K562 (cell line): ENCODE data around the gene UBE2C. TPM values are rescaled to one million over a fixed set of nuclear protein-coding genes. Genes with fewer than 3 reads are reported as not detected.

Experiments
- CBFA2T3 ChIP-seq: fragments of 450-650 bp; IDR thresholded peaks from 2 replicates; pipeline ENCODE4 v1.6.1; 2017
- CREM ChIP-seq: IDR thresholded peaks from 2 replicates; pipeline ENCODE4 v1.6.1; 2014; ENCODE audit warnings: antibody characterized with exemption, low read depth
- CTBP1 ChIP-seq: fragments of 450-650 bp; IDR thresholded peaks from 2 replicates; pipeline ENCODE4 v1.6.1; 2016; ENCODE audit warnings: borderline replicate concordance
- FOXK1 ChIP-seq: sonication (generic); formaldehyde crosslinking; IDR thresholded peaks from 2 replicates; pipeline ENCODE4 v1.8.0; 2022; ENCODE audit warnings: missing genetic modification reagents, mild to moderate bottlenecking, borderline replicate concordance
- HLTF ChIP-seq: fragments of 450-650 bp; IDR thresholded peaks from 2 replicates; pipeline ENCODE4 v1.6.1; 2016
- KLF10 ChIP-seq: fragments of 250-450 bp; sonication (Bioruptor Pico); IDR thresholded peaks from 2 replicates; pipeline ENCODE4 v1.6.1; 2021; ENCODE audit warnings: matching md5 sums
- MEIS2 ChIP-seq: fragments of 450-650 bp; IDR thresholded peaks from 2 replicates; pipeline ENCODE4 v1.6.1; 2014; ENCODE audit warnings: mild to moderate bottlenecking; ENCODE audit not compliant: partially characterized antibody
- MTF1 ChIP-seq: fragments of 250-450 bp; sonication (Bioruptor Pico); IDR thresholded peaks from 2 replicates; pipeline ENCODE4 v1.9.0; 2021; ENCODE audit warnings: moderate library complexity, mild to moderate bottlenecking, inconsistent platforms, borderline replicate concordance
- POLR2H ChIP-seq: IDR thresholded peaks from 2 replicates; pipeline ENCODE4 v1.6.1; 2016; ENCODE audit warnings: missing genetic modification characterization, low read depth, mild to moderate bottlenecking, control low read depth, missing compliant biosample characterization, moderate library complexity
- ZNF384 ChIP-seq: IDR thresholded peaks from 2 replicates; pipeline ENCODE4 v1.6.1; 2012; ENCODE audit warnings: low read depth, low read length, improper control_type of control experiment
- ZNF717 ChIP-seq: fragments of 250-450 bp; sonication (Bioruptor Pico); IDR thresholded peaks from 2 replicates; pipeline ENCODE4 v1.5.0; 2021
- polyA plus RNA-seq, 8 experiments: library from polyadenylated mRNA; depleted of rRNA in 4 of 8; stranded (reverse) in 5 of 8; unstranded in 3 of 8; fragments of >200 nt; fragmentation: Nextera tagmentation in 2 of 8; fragmentation: Illumina TruSeq in 1 of 8; extraction: Ambion mirVana in 2 of 8; extraction: Trizol in 1 of 8; gene quantifications; 2 replicates each; pipeline versions ENCODE4 v1.2.1 to v1.2.3, GENCODE V29; 2011 to 2014; ENCODE audit warnings: inconsistent platforms in 1 of 8, missing spikeins in 1 of 8
- total RNA-seq, 7 experiments: library from RNA; depleted of rRNA in 6 of 7; stranded (reverse); fragments of >200 nt in 6 of 7; fragmentation: Illumina TruSeq in 2 of 7; extraction: Trizol in 2 of 7; gene quantifications; 2 replicates each; pipeline versions ENCODE4 v1.2.1 to v1.2.3, GENCODE V29; 2011 to 2021; ENCODE audit warnings: low replicate concordance in 1 of 7
- TF ChIP-seq, protein P1 (sequence below), 2 experiments: fragments of 450-650 bp in 1 of 2; sonication (generic) in 1 of 2; formaldehyde crosslinking; conservative IDR thresholded peaks; 2 replicates each; pipeline versions ENCODE4 v1.4.0 to v1.8.1; 2020 to 2022; ENCODE audit warnings: mild to moderate bottlenecking in 1 of 2, missing genetic modification reagents in 1 of 2

UBE2C gene
- total and polyA plus RNA-seq, 9 of the 15 experiments (the other 6 are each of a cell fraction or from before 2014, with no cell fraction given), result 0.51 to 1.6 (median 0.69) TPM

GRCh38 chr20:45860560-45861220 lies 48.2 kb downstream of the UBE2C start (continued):
- TF ChIP-seq FOXK1 (CRISPR knock-in tag) (no peak), MTF1 (CRISPR knock-in tag) (no peak), MEIS2 (peak; percentile 86), POLR2H (tag) (no peak), CBFA2T3 (0 out of 2 replicates have a peak, but pooled peaks have one; percentile 3), CTBP1 (peak; percentile 42; the same call in 1 of the 2 replicates), HLTF (no peak), ZNF384 (peak; percentile 14; the same call in 1 of the 2 replicates), CREM (peak; percentile 5; the same call in 1 of the 2 replicates), ZNF717 (CRISPR knock-in tag) (no peak), KLF10 (CRISPR knock-in tag) (no peak)
- TF ChIP-seq, protein P1, sequence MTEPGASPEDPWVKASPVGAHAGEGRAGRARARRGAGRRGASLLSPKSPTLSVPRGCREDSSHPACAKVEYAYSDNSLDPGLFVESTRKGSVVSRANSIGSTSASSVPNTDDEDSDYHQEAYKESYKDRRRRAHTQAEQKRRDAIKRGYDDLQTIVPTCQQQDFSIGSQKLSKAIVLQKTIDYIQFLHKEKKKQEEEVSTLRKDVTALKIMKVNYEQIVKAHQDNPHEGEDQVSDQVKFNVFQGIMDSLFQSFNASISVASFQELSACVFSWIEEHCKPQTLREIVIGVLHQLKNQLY (CRISPR knock-in tag; conservative IDR thresholded peaks at IDR 0.05), result no peak
- TF ChIP-seq, all 486 proteins: peak for 16
